GM12874 (cell line): ENCODE results near the gene PCP2.

Experiments
- TF ChIP-seq, protein P1 (sequence below): IDR thresholded peaks from 2 replicates; pipeline ENCODE4 v1.5.1; 2011; ENCODE audit warnings: low read depth, mild to moderate bottlenecking, control low read depth, low read length, moderate library complexity; ENCODE audit not compliant: insufficient read depth

Gene PCP2

DNA sequence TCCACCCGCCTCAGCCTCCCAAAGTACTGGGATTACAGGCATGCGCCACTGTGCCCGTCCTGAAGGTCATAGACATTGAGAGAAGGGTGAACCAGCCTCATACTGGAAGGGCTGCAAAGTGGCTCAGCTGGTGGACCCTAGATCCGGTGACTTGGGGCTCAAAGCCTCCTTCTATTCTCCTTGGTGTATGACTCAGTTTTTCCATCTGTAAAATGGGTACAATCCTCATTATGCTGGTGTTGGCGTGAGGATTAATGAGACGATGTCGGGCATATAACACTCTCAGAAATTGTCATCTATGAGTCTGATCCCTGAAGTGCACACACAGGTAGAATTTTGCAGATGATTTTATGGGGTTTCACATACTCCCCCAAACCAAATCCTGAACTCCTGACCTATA, 43.7 kb downstream of the PCP2 start:
- TF ChIP-seq, protein P1, sequence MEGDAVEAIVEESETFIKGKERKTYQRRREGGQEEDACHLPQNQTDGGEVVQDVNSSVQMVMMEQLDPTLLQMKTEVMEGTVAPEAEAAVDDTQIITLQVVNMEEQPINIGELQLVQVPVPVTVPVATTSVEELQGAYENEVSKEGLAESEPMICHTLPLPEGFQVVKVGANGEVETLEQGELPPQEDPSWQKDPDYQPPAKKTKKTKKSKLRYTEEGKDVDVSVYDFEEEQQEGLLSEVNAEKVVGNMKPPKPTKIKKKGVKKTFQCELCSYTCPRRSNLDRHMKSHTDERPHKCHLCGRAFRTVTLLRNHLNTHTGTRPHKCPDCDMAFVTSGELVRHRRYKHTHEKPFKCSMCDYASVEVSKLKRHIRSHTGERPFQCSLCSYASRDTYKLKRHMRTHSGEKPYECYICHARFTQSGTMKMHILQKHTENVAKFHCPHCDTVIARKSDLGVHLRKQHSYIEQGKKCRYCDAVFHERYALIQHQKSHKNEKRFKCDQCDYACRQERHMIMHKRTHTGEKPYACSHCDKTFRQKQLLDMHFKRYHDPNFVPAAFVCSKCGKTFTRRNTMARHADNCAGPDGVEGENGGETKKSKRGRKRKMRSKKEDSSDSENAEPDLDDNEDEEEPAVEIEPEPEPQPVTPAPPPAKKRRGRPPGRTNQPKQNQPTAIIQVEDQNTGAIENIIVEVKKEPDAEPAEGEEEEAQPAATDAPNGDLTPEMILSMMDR = no peak

DNA sequence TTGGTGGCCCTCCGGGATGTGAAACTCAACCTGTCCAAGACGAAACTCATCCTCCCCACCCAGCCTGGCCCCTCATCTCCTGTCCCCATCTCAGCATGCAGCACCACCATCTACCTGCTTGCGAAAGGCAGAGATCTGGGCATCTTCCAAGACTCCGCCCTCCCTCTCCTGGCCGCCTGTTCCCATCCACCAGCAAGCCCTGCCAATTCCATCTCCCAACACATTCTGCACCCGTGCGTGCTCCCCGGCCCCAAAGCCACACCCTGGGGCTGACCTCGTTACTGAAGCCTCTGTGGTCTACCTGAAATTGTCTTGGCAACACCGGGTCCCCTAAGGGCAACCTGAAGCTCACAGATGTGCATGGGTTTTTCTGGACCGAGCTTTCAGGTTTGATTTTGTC, 51.1 kb downstream of the PCP2 start:
- TF ChIP-seq, protein P1 = no peak
